ENCODE results near the gene CSF3.

The CSF3 gene

DNA sequence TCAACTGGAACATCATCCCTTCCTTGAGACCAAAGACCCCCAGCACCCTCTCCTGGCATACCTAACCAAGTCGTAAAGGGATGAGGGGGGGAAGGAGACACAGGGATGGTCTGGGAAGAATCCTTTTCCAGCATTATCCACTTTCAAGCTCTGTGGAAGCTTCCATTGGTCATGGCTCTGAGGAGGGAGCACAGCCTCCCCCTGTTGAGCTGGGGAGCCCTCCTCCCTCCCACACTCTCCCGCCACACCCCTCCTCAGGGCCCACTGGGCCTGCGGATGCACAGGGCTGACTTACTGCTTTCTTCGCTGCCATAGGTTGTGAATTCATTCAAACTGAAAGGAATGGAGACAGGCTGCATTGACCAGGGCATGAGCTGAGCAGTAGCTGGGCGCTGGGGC, 12.4 kb downstream of the CSF3 start:
- no peak for TF ChIP-seq TEAD4 (IDR thresholded peaks at IDR 0.05)
- no peak for TF ChIP-seq TAF1 (IDR thresholded peaks at IDR 0.05; ENCODE audit: low read depth)
- no peak for TF ChIP-seq EGR1 (IDR thresholded peaks at IDR 0.05)
- TF ChIP-seq TCF12 (IDR thresholded peaks at IDR 0.05; ENCODE audit: low read depth) = no peak

DNA sequence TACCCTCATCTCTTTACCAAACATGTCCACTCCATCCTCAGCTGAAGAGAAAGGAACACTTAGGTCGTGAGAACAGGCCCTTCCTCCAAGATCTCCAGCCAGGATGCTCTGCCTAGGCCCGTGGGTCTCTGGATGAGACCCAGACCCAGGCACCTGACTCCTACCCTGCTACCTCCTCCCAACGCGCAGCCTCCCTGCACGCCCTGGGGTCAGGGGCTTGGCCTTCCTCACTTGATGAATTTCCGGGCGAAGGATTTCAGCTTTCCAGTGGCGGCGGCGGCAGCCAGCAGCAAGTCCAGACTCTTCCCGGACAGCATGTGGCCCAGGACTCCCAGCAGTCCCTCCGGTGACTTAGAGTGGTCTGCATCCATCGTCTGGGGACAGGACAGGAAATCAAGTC, 13.4 kb downstream of the CSF3 start:
- TF ChIP-seq FOXM1 (IDR thresholded peaks at IDR 0.05; ENCODE audit: borderline replicate concordance, low read depth) (no peak), EP300 (IDR thresholded peaks at IDR 0.05; ENCODE audit: borderline replicate concordance) (no peak), TCF12 (IDR thresholded peaks at IDR 0.05; ENCODE audit: low read depth) (no peak), NFIC (IDR thresholded peaks at IDR 0.05) (no peak), TEAD4 (IDR thresholded peaks at IDR 0.05) (no peak), ZBTB7A (IDR thresholded peaks at IDR 0.05; ENCODE audit: low read depth) (no peak), YY1 (IDR thresholded peaks at IDR 0.05; ENCODE audit: low read depth) (no peak), EGR1 (IDR thresholded peaks at IDR 0.05) (no peak), CEBPB (IDR thresholded peaks at IDR 0.05) (no peak), RAD21 (IDR thresholded peaks at IDR 0.05; ENCODE audit: low read depth) (no peak), CREB1 (IDR thresholded peaks at IDR 0.05; ENCODE audit: low read depth) (no peak), TAF1 (IDR thresholded peaks at IDR 0.05; ENCODE audit: low read depth) (no peak)
- TF ChIP-seq, protein P1, sequence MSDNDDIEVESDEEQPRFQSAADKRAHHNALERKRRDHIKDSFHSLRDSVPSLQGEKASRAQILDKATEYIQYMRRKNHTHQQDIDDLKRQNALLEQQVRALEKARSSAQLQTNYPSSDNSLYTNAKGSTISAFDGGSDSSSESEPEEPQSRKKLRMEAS (IDR thresholded peaks at IDR 0.05) = no peak
- TF ChIP-seq, protein P2, sequence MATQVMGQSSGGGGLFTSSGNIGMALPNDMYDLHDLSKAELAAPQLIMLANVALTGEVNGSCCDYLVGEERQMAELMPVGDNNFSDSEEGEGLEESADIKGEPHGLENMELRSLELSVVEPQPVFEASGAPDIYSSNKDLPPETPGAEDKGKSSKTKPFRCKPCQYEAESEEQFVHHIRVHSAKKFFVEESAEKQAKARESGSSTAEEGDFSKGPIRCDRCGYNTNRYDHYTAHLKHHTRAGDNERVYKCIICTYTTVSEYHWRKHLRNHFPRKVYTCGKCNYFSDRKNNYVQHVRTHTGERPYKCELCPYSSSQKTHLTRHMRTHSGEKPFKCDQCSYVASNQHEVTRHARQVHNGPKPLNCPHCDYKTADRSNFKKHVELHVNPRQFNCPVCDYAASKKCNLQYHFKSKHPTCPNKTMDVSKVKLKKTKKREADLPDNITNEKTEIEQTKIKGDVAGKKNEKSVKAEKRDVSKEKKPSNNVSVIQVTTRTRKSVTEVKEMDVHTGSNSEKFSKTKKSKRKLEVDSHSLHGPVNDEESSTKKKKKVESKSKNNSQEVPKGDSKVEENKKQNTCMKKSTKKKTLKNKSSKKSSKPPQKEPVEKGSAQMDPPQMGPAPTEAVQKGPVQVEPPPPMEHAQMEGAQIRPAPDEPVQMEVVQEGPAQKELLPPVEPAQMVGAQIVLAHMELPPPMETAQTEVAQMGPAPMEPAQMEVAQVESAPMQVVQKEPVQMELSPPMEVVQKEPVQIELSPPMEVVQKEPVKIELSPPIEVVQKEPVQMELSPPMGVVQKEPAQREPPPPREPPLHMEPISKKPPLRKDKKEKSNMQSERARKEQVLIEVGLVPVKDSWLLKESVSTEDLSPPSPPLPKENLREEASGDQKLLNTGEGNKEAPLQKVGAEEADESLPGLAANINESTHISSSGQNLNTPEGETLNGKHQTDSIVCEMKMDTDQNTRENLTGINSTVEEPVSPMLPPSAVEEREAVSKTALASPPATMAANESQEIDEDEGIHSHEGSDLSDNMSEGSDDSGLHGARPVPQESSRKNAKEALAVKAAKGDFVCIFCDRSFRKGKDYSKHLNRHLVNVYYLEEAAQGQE (IDR thresholded peaks at IDR 0.05; ENCODE audit: low read depth) = no peak
- TF ChIP-seq, protein P3, sequence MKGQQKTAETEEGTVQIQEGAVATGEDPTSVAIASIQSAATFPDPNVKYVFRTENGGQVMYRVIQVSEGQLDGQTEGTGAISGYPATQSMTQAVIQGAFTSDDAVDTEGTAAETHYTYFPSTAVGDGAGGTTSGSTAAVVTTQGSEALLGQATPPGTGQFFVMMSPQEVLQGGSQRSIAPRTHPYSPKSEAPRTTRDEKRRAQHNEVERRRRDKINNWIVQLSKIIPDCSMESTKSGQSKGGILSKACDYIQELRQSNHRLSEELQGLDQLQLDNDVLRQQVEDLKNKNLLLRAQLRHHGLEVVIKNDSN (IDR thresholded peaks at IDR 0.05) = no peak

DNA sequence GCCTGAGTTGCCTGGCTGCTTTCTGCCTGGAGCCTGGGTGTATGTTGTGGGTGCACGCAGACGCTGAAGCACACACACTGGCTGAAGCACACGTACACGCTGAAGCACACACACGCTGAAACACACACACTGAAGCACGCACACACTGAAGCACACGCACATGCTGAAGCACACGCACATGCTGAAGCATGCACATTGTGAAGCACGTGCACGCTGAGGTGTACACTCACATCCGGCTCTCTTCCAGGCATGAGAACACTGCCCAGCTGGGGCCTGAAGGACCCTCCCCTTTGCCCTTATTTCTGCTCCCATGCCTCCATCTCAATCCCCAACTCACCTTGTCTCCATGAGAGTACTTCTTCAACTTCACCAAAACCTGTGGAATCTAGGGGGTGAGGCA, 16.5 kb downstream of the CSF3 start:
- TF ChIP-seq CEBPB (IDR thresholded peaks at IDR 0.05) (no peak), YY1 (IDR thresholded peaks at IDR 0.05; ENCODE audit: low read depth) (no peak), NFIC (IDR thresholded peaks at IDR 0.05) (no peak), EGR1 (IDR thresholded peaks at IDR 0.05) (no peak), CREB1 (IDR thresholded peaks at IDR 0.05; ENCODE audit: low read depth) (no peak), TCF12 (IDR thresholded peaks at IDR 0.05; ENCODE audit: low read depth) (no peak), TEAD4 (IDR thresholded peaks at IDR 0.05) (no peak), TAF1 (IDR thresholded peaks at IDR 0.05; ENCODE audit: low read depth) (no peak), RAD21 (IDR thresholded peaks at IDR 0.05; ENCODE audit: low read depth) (no peak), ZBTB7A (IDR thresholded peaks at IDR 0.05; ENCODE audit: low read depth) (no peak), EP300 (IDR thresholded peaks at IDR 0.05; ENCODE audit: borderline replicate concordance) (no peak), FOXM1 (IDR thresholded peaks at IDR 0.05; ENCODE audit: borderline replicate concordance, low read depth) (no peak)
- TF ChIP-seq, protein P1 (IDR thresholded peaks at IDR 0.05) = no peak
- TF ChIP-seq, protein P2 (IDR thresholded peaks at IDR 0.05; ENCODE audit: low read depth) = no peak
- TF ChIP-seq, protein P3 (IDR thresholded peaks at IDR 0.05) = no peak

DNA sequence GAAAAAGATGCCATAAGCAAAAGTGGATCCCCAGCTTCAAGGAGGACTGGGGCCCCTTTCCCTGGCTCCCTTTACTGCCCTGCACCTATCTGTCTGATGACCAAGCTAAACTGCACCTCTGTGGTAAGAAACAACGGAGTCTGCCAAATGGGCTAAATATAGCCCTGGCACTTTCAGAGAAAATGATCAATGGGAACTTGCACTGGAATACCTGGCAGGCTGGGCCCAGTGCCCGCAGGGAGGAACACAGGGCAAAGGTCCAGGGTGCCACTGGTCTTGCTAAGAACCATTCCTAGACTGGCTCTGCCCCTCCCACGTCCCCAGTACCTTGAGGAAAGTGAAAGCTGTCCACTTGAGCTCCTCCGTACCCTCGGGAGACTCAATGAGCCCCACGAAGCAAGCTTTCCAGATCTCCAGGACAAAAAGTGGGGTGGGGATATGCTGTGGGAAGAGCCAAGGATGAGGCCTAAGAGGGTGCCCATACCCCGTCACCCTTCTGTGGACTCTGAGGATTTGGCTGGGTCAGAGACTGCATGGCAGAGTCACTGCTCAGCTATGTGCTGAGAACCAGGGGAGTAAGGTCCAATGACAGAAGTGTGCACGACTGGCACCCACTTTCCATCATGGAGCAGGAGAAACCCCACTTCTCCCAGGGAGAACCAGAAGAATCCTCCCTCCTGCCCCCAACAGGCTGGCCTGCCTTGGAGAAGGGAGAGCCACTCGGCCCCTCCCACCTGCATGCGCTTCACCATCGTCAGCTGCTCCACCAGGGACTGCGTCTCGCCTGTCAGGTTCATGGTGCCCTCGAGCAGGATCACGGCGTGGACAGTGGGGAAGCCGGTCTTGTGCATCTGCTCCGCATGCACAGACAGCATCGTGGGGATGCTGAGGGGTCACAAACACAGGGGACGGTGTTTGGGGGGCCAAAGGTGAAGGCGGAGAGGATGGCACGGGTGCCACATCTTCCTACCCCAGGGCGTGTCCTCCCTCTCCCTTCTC, 17.4 kb downstream of the CSF3 start:
- TF ChIP-seq YY1 (IDR thresholded peaks at IDR 0.05; ENCODE audit: low read depth) (no peak), TAF1 (IDR thresholded peaks at IDR 0.05; ENCODE audit: low read depth) (no peak)

DNA sequence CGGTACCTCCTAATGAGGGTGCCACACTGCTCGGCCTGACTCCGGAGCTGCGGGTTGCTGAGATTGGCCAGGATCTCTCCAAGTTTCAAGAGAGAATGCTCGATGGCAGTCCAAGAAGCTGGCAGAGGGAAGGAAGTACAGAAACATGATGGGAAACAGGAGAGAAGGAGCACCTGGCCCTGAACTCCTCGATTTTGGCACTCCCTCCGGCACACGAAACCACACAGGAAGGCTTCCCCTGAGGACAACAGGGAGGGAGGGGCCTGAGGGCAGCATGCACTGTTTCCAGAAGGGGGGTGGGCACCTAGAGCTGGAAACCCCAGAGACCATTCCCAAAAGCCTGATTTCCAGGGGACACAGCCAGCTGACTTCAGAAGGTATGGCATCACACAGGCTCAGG, 18.1 kb downstream of the CSF3 start:
- no peak for TF ChIP-seq EP300 (IDR thresholded peaks at IDR 0.05; ENCODE audit: borderline replicate concordance)

Data from Ishikawa (cell line).